AG04449 (cell line): Measurements from ENCODE around the gene RNF169.

Experiments
- CTCF ChIA-PET: fragments of 350-600 bp; formaldehyde crosslinking; extraction: SDS; loops from one replicate; lab custom pipeline; 2021; ENCODE audit warnings: antibody characterized with exemption; lab: Yijun Ruan, JAX
- POLR2A ChIA-PET: fragments of 400-600, 350-600 bp; formaldehyde crosslinking; extraction: SDS; loops from one replicate; lab custom pipeline; 2020; ENCODE audit warnings: antibody characterized with exemption, inconsistent platforms; lab: Yijun Ruan, JAX
- DNase-seq: peaks from one replicate; pipeline ENCODE4 v3.0.0-alpha.2; 2010; ENCODE audit warnings: low read depth, low spot score
- H3K4me3 ChIP-seq: 2 replicates; pipeline ENCODE4 v1.5.1; 2011; ENCODE audit warnings: low read depth, mild to moderate bottlenecking, control low read depth, low read length
- TF ChIP-seq, protein P1 (sequence below): IDR thresholded peaks from one replicate; pipeline ENCODE4 v1.5.1; 2011; ENCODE audit warnings: mild to moderate bottlenecking, moderate library complexity, low read length, control low read depth, inconsistent platforms; ENCODE audit not compliant: insufficient read depth; ENCODE audit errors: missing control alignments

Gene RNF169

DNA sequence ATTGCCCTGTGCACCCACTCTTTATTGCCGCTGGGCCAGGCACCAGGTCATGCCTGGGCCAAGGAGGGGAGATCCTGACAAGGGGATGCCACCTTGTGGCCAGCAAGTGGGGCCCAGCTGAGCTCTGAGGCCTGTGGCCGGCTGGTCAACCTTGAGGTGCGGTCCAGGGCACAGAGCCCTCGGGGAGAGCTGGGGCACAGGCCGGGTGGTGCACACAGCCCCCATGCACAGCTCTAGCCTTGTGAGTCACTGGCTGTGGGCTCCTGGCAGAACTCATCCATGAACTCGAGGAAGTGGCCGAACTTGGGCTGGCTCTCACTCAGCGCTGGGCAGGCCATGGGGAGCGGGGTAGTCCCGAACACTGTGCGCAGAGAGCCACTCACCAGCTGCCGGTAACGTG, 94.3 kb downstream of the RNF169 start:
- no peak for DNase-seq
- CTCF ChIA-PET = no interaction called here
- TF ChIP-seq, protein P1, sequence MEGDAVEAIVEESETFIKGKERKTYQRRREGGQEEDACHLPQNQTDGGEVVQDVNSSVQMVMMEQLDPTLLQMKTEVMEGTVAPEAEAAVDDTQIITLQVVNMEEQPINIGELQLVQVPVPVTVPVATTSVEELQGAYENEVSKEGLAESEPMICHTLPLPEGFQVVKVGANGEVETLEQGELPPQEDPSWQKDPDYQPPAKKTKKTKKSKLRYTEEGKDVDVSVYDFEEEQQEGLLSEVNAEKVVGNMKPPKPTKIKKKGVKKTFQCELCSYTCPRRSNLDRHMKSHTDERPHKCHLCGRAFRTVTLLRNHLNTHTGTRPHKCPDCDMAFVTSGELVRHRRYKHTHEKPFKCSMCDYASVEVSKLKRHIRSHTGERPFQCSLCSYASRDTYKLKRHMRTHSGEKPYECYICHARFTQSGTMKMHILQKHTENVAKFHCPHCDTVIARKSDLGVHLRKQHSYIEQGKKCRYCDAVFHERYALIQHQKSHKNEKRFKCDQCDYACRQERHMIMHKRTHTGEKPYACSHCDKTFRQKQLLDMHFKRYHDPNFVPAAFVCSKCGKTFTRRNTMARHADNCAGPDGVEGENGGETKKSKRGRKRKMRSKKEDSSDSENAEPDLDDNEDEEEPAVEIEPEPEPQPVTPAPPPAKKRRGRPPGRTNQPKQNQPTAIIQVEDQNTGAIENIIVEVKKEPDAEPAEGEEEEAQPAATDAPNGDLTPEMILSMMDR = no peak

DNA sequence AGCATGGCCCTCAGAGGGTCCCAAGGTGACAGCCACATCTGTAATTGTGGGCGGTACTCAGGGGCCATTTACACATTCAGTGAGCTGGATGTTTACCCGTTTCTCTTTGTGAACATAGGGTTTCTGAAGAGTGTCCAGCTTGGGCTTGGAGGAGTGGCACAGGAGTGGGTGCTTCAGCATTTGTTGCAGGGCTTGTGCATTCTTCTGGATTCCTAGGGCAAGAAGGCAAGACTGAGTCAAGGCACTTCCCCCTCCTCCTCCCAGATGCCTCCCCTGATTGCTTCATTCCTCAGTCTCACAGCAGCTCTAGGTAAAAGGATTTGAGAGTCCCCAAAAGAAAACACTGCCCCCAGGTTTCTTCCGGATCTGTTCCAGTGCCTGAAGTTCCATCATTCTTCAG, 95.4 kb downstream of the RNF169 start:
- H3K4me3 ChIP-seq = no peak overlapping the region
- TF ChIP-seq, protein P1 = no peak
- CTCF ChIA-PET = no interaction called here
- DNase-seq = no peak
- POLR2A ChIA-PET = no interaction called here

More for the DNA sequence above, 94.3 kb downstream of the RNF169 start:
- no peak overlapping the region for H3K4me3 ChIP-seq
- POLR2A ChIA-PET = no interaction called here

DNA sequence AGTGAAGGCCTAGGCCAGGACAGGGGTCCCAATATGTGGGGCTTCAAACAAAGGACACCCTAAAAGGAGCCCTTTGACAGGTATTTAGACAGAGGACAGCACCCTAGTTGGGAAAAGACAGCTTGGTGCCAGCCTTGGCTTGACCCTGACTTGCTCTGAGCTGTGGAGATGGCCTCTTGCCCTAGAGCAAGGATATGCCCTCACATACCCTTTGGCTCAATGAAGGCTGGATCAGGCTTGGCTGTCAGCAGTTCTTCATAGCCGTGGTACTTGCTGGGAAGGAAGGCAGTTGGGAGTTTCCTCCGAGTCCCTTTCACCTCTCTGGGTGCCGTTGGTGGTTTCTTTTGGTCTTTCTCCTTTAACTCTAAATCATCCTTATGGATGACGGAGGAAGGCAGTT, 96.2 kb downstream of the RNF169 start:
- DNase-seq = no peak
- TF ChIP-seq, protein P1 = no peak
- POLR2A ChIA-PET = no interaction called here
- CTCF ChIA-PET = interaction anchor here (1.3 kb wide), 1 partner anchor 84 kb away, joined by 3 read pairs; no protein-coding TSS in a partner anchor
- H3K4me3 ChIP-seq = no peak overlapping the region

DNA sequence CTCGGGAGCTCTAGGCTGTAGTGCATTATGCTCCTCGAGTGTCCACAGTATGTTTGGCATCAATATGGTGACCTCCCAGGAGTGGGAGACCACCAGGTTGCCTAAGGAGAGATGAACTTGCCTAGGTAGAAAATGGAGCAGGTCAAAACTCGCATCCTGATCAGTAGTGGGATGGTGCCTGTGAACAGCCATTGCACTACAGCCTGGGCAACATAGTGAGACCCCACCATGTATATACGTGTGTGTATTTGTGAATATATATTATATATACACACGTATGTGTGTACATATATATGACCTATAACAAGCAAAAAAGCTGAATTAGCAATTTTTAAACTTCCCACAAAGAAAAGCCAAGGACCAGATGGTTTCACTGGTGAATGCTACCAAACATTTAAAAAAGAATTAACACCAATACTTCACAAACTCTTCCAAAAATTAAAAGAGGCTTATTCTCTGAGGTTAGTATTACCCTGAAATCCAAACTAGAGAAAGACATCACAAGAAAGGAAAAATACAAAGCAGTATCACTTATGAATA, 97.4 kb downstream of the RNF169 start:
- TF ChIP-seq, protein P1 = no peak
- CTCF ChIA-PET = no interaction called here
- H3K4me3 ChIP-seq = no peak overlapping the region
- POLR2A ChIA-PET = no interaction called here
- DNase-seq = no peak

DNA sequence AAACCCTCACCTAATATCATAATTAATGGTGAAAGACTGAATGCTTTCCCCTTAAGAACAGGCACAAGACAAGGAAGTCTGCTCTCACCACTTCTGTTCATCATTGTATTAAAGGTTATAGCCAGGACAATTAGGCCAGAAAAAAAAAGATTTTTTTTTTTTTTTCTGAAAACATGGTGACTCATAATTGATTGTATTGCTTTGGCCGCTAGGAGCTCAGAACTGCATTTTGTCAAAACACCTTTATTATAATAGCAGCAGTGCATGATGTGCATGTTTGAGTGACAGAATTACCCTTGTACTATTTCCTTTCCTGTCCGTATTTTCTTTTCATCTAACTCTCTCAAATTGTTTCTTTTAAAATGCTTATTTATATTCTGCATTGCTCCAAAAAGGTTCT, 98.1 kb downstream of the RNF169 start:
- ChIA-PET CTCF (no interaction called here), POLR2A (no interaction called here)
- DNase-seq = no peak
- no peak overlapping the region for H3K4me3 ChIP-seq
- TF ChIP-seq, protein P1 = no peak

- TF ChIP-seq, protein P1 = no peak
- ChIA-PET POLR2A (no interaction called here), CTCF (no interaction called here)
- H3K4me3 ChIP-seq = no peak overlapping the region
- no peak for DNase-seq
Observed at GRCh38 chr11:74847395-74847794, 98.7 kb downstream of the RNF169 start.
